ENCODE measurements around the gene SPIN1.

DNA sequence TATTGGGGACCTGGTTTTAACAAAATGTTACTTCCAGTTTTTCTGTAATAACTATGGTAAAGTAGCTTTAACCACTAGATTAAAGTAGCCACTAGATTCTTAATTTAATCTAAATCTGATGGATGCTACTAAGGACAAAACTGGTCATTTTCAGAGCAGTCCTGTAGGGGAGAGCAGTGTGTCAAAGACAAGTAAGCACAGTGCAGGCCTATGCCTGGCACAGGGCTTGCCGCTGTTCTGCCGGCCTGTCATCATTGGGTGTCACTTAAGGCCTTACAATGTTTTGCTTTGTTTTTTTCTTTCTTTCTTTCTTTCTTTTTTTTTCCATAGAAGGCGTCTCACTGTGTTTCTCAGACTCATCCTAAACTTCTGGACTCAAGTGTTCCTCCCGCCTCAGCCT, 93.7 kb downstream of the SPIN1 start:
- no peak for TF ChIP-seq POLR2A (IDR thresholded peaks at IDR 0.05)
- TF ChIP-seq, protein P1, sequence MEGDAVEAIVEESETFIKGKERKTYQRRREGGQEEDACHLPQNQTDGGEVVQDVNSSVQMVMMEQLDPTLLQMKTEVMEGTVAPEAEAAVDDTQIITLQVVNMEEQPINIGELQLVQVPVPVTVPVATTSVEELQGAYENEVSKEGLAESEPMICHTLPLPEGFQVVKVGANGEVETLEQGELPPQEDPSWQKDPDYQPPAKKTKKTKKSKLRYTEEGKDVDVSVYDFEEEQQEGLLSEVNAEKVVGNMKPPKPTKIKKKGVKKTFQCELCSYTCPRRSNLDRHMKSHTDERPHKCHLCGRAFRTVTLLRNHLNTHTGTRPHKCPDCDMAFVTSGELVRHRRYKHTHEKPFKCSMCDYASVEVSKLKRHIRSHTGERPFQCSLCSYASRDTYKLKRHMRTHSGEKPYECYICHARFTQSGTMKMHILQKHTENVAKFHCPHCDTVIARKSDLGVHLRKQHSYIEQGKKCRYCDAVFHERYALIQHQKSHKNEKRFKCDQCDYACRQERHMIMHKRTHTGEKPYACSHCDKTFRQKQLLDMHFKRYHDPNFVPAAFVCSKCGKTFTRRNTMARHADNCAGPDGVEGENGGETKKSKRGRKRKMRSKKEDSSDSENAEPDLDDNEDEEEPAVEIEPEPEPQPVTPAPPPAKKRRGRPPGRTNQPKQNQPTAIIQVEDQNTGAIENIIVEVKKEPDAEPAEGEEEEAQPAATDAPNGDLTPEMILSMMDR (IDR thresholded peaks at IDR 0.05): no peak
